Fibroblast of skin of right quadriceps (primary cell): Measurements from ENCODE around the gene ZNF136.

Experiments used
- DNase-seq: peaks from one replicate; pipeline ENCODE4 v3.0.0-alpha.2; 2013

The ZNF136 gene

DNA sequence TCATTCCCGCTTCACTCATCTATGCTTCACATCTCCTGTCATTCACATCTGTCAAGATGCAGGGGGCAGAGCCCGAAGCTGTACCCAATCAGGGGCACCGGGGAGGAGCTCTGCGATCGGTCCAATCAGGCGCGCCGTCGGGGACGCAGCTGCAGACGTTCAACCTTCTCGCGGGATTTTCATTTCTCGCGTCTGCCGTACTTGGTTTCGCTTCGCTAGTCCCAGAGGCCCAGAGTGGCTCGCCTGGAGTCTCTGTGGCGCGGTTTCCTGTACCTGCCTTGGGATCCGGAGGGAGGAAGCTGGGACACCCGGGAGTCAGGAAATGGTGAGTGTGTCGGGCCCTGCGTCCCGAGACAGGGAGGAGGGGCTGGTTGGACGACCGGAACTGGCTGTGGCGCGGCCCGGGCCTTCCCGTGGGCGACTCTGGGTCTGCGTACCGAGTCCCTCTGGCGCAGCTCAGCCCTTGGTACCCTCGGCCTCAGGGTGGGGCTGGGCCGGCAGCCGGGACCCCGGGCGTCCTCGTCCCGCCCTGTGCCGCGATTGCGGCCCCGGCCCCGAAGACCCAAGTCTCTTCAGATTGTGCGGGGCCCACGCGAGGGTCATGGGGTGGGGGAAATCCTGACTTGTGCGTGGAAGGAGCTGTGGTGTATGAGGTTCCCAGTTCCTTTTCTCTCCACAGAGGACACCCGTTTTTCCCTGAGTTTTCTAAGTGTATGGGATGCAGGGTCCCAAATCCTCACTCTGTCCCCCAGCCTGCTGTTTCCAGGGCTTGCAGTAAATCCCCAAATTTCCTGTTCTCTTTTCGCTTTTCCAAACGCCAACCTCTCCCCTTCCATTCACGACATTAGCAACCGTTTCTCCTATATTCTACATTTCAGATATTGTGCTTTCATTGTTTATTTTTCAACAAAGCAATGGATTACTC, at the start of gene ZNF136:
Gene ZNF136, plus strand, starts transcription at position 215 of the 925 bp plus-strand sequence. Its CDS starts 108 bp downstream, at position 323.
- peak; percentile 94 for DNase-seq

DNA sequence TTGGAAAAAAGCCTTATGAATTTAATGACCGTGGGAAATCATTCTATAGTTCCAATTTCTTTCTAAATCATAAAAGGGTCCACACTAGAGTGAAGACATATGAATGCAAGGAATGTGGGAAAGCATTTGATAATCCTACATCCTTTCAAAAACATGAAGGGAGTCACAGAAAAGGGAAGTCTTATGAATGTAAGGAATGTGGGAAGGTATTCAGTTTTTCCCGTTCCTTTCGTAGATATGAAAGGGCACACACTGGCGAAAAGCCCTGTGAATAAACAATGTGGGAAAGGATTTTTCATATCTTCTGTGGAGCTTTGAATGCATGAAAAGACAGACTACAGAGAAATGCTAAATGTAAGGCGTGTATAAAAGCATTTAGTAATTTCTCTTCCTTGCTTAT, 49.8 kb upstream of the ZNF136 start:
- DNase-seq, result no peak

DNA sequence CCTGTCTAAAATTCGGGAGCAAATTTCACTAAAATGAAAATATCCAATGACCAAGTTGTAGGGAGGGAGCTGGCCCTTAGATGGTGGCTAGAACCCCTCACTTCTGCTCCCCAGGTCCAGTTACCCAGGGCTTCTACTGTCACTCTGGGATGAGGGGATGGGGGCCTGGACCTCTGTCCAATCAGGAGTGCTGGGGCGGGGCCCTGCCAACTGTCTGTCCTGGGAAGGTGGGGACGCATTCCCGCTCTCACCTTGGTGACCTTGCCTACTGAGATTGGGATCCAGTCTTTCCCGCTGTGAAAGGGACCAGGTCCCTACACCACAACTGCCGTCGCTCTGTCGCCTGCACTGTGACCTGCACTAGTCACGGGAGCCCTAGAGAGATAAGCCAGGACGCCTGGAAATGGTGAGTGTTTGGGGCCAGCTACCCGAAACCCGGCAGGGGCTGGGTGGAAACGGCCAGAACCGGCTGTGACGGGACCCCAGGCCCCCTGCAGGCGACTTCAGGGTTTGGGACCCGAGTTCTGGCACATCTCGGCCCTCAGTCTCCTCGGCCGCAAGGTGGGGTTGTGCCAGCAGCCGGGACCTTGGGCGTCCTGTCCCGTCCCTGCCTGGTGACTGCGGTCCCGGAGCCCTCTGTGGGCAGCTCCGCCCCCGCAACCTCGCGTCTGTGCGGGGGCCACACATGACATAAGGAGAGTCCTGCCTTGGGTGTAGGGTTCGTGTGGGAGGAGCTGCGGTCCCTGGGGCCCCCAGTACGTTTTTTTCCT, 45.5 kb upstream of the ZNF136 start:
- DNase-seq, result no peak

DNA sequence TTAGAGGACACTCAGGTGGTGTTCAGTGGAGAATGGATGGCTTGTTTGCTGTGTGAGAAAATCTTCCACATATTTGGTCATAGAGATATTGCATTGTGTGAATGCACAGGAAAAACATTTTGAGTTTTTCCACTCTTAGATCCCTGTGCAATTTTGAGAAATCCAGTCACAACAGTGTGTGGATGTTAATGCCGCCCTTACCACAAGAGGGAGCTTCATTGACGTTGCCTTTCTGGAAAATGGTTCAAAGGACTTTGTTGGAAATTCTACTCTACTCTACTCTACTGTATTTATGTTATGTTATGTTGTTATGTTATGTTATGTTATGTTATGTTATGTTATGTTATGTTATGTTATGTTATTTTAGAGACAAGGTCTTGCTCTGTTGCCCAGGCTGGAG, 36.2 kb upstream of the ZNF136 start:
- no peak for DNase-seq

DNA sequence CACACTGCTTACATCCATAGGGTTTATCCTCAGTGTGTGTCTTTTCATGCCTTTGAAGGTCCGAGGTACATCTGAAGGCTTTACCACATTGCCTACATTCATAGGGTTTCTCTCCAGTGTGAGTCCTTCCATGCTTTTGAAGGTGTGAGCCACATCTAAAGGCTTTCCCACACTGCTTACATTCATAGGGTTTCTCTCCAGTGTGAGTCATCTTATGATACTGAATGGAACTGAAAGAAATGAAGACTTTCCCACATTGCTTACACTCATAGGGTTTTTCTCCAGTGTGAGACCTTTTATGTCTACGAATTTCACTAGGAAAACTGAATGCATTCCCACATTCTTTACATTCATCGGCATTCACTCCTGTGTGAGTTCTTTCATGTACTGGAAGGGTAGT, 29.8 kb upstream of the ZNF136 start:
- DNase-seq, result peak; percentile 13

DNA sequence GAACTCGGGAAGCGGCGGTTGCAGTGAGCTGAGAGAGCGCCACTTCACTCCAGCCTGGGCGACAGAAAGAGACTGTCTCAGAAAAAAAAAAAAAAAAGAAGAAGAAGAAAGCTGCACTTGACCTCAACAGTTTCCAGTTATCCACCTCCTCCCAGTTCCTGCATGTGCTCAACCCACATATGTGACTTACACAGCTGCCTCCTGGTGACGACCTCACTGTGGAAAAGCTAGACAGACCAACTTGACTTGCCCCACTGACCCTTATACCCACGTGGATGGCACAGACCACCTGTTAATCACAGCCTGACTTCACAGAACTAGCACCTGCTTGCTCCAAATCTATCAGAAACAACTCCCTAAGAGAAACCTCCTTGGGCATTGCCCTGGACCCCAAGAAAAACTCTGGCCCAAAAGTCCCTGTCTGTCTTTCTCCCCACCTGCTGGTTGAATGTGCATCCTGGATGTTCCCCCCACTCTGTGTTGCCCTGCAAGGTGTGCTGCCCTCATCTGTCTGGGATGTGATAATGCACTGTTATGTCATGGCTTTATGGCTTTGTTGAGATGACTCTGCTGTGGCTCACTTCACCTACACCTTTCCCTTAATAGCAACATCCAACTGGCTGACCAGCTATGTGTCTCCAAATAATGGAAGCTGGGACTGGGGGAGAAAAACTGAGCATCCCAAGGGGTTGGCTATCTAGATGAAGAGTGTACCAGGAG, 25.5 kb upstream of the ZNF136 start:
- DNase-seq, result no peak

DNA sequence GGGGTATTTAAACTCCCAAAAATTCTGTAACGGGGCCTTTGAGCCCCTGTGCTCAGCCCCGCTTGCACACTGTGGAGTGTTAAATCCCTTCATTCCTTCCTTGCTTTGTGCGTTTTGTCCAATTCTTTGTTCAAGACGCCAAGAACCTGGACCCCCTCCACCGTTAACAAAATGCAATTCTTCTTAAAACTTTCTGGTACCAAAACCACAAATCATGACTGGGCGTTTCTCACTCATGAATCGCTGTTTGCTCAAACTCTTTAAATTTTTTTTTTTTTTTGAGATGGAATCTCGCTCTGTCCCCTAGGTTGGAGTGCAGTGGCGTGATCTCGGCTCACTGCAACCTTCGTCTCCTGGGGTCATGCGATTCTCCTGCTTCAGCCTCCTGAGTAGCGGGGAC, 23.6 kb upstream of the ZNF136 start:
- no peak for DNase-seq

DNA sequence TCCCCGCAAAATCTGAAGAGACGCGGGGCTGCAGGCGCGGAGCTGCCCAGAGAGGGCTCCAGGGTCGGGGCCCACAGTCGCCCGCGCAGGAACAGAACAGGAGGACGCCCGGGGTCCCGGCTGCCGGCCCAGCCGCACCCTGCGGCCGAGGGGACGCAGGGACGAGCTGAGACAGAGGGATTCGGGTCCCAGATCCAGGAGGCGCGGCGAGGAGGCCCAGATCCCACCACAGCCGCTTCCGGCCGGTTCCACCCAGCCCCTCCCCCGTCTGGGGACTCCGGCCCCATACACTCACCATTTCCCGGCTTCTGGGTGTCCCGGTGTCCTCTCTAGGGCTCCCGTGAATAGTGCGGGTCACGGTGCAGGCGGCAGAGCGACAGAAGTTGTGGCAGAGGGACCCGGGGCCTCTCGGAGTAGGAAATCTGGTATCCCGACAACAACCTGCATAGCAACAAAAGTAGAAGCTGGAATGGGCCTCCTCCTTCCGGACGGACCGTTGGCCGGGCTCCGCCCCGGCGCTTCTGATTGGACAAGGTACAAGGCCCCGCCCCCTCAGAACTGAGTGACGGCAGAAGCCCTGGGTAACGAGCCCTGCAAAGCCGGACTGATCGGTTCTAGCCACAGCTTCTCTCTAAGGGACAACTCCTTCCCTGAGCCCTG, 22.9 kb upstream of the ZNF136 start, which contains the start of gene ZNF20:
Gene ZNF20, minus strand, starts transcription at position 466 of the 660 bp plus-strand sequence. Its CDS starts 168 bp downstream, at position 298.
- DNase-seq, result peak; percentile 89

DNA sequence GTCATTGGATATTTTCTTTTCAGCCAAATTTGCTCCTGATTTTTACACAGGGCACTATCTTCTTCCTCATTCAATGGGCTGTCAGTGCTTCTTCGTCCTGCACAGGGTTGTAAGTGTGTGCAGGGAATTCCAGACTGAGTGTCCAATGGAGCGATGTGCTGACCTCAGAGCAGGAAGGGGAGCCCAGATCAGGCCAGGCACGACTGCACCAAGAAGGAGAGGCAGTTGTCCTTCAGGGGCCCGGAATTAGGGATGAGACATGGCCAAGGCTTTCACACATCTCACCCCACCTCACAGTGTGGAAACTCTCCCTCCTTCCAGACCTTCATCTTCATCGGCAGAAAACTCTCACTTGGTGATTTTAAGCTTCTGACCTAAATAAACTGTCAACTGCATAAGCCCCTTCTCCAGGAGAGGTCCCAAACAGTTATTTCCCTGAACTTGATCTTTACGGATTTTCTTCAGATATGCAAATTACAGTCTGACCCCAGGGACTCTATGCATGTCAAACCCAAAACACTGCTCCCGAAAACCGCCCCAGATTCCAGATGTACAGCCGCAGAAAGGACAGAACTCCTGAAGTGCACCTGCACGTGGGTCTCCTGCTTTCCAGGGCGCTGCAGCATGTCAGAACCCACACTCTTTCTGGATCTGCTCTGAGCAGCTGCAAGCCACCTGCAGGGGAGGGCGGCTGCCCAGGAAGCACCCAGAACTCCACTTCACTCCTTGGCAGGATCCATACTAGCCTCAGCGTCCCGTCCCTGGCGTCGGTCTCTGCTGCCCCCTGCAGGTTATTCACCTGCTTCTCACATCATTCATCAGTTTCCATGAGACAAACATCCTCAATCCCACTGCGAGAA, 22.1 kb upstream of the ZNF136 start:
- peak; percentile 78 for DNase-seq

DNA sequence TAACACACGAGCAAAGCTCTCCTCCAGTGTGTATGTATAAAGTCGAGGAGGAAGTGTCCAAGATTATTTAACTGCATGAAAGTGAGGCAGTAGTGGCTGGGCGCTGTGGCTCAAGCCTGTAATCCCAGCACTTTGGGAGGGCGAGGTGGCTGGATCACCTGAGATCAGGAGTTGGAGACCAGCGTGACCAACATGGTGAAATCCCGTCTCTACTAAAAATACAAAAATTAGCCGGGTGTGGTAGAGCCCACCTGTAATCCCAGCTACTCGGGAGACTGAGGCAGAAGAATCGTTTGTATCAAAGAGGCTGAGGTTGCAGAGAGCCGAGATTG, 21.5 kb upstream of the ZNF136 start:
- DNase-seq, result no peak

DNA sequence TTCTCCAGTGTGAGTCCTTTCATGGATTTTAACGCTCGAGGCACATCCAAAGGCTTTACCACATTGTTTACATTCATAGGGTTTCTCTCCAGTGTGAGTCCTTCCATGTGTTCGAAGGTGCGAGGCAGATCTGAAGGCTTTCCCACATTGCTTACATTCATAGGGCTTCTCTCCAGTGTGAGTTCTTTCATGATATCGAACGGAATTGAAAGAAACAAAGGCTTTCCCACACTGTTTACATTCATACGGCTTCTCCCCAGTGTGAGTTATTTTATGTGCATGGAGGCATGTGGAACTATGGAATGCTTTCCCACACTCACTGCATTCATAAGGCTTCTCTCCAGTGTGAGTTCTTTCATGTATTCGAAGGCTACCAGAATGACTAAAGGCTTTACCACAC, 17.5 kb upstream of the ZNF136 start:
- no peak for DNase-seq

DNA sequence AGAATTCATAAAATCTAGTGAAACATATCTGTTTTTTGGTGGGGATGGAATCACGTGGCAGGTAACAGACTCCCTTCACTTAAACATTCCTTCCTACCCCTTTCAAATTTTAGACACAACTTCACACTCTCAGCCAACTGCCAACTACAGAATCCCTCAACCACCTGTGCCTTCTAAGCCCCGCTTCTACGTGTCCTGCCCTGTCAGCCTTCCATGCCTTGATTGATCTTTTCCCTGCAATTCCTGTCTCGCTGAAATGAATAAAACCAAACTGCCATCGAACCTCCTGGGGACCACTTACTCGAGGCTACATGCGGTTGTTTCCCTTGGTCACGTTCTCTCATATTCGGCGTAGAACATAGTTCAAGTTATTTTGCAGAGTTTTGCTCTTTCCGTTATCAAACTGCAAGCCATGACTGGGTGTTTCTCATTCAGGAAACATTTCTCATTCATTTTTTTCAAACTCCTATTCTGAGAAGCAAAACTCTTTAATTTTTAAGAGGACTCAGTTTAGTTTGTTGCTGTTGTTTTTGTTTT, 7.5 kb upstream of the ZNF136 start:
- no peak for DNase-seq

DNA sequence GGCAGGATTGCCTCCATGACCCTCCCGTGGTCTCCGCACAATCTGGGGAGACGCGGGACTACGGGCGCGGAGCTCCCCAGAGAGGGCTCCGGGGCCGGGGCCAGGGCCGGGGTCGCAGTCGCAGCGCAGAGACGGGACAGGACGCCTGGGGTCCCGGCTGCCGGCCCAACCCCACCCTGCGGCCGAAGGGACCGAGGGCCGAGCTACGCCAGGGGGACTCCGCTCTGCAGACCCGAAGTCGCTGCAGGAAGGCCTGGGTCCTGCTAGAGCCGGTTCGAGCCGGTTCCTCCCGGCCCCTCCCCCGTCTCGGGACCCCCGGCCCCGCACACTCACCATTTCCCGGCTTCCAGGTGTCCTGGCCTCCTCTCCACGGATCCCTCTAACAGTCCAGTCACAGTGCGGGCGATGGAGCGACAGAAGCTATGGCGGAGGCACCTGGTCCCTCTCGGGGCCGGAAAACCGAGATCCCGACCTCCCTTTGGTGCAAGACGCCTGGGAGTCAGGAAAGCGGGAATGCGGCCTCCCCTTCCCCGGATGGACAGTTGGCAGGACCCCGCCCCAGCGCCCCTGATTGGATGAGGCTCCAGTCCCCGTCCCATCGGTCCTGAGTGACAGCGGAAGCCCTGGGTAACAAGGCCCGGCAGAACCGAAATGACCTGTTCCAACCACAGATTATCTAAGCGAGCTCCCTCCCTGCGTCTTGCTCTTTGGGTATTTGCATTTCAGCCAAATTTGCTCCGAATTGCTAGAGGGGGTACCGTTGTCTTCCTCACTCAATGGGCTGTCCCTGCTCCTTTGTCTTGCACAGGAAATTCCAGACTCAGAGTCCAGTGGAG, 6.5 kb upstream of the ZNF136 start, which contains the start of gene ZNF625:
Gene ZNF625, minus strand, starts transcription at position 512 of the 836 bp plus-strand sequence. Its CDS starts 176 bp downstream, at position 336.
- peak; percentile 86 for DNase-seq

DNA sequence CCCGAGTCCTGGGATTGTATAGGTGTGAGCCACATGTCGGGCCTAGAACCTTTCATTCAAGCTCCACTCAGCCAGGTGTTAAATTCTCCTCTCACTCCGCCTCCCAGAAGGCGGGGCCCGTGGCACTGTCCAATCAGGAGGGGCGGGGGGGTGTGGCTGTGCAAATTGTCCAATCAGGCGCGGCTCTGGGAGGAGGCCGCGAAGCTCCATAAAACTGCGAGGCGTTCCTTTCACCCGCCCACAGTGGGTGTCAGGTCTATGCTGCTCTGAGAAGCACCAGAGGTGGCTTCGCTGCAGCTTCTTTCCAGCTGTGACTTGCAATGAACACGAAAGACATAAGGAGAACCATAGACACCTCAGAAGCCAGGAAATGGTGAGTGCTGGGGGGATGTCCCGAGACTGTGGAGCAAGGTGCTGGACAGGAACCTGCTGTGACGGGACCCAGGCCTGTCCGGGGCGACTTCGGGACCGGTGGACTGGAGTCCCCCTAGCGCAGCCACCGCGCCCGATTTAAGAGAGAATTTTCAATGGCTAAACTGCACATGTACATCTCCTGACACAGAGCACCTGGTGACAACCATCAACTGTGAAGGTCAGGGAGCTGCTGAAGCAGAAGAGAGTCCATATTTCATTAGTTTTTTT, 3.0 kb upstream of the ZNF136 start:
- no peak for DNase-seq

DNA sequence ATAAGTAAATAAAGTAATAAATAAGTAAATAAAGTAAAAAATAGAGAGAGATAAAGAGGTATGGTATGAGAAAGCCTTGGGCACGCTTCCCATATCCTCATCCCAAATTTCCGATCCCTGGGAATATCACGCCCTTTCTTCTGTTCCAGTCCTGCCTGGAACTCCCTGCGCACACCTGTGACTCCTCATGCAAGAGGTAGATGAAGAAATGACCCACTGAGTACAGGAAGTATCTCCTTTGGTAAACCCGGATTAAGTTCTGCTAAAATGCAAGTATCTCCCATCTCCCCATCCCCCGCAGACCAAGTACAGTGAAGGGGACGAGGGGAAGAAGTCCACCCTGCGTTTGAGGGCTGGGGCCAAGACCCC, 399 bp upstream of the ZNF136 start:
- DNase-seq, result no peak

DNA sequence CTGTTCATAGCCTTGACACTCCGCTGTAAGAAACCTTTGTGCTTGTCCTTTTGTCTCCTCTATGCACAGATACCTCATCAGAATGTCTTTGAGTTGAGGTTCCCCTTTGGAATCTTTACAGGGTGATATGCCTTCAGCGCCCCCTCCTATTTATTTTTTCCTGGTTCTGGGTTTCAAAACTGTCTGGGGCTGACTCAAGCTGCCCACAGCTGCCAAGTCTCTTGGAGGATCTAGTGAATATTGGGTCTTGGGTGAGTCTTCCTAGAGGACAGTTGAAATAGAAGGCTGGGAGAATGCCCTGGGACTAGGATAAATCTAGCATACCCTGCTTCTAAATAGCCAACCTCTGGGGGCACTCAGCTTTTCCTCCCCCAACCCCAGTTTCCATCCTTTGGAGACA, 930 bp downstream of the ZNF136 start:
- DNase-seq, result no peak

DNA sequence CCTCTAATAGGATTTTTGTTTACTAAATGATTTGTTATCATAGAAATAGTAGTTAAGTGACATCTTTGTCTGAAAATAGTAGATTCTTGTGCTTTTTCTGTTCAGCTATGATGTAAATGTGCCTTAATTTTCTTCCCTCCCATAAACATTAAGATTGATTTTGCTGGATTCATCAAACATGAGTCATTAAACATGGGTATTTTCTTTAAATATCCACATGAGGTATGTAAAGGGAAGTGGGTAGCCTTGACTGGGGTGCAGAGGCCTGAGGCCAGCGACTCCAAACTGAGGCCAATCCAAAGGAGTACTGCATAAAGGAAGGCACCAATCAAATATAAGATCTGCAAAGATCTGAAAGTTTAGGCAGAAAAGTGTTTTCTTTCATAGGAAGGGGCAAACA, 3.7 kb downstream of the ZNF136 start:
- DNase-seq, result no peak

DNA sequence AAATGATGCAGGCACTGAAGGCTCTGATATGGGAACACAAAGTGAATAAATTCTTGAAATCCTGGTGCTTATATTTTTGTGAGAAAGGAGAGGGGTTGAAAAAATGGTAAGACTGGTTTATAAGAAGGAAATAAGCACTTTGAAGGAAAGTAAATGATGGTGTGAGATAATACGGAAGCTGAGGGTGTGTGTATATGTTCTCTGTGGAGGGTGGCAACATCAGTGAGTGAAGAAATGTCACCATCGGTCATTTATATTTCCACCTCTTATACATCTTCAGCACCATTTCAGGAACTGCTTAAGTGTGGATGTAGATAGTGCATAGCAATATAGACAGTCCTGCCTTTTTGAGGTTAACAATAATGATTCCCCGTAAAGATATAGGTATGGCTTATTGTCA, 17.5 kb downstream of the ZNF136 start:
- DNase-seq, result no peak

DNA sequence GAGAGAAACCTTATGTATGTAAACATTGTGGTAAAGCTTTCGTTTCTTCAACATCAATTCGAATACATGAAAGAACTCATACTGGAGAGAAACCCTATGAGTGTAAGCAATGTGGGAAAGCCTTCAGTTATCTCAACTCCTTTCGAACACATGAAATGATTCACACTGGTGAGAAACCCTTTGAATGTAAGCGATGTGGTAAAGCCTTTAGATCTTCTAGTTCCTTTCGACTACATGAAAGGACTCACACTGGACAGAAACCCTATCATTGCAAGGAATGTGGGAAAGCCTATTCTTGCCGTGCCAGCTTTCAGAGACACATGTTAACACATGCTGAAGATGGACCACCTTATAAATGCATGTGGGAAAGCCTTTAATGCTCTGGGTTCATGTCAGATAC, 24.7 kb downstream of the ZNF136 start:
- no peak for DNase-seq
